WTC11 (cell line): ENCODE measurements around the gene HUS1.

Source experiments
- SMAD3 ChIP-seq: sonication (generic); formaldehyde crosslinking; IDR thresholded peaks from 2 replicates; pipeline ENCODE4 v1.8.0; 2022; ENCODE audit warnings: missing genetic modification reagents, mild to moderate bottlenecking, borderline replicate concordance
- TF ChIP-seq, protein P1 (sequence below): sonication (generic); formaldehyde crosslinking; IDR thresholded peaks from 2 replicates; pipeline ENCODE4 v1.8.1; 2022; ENCODE audit warnings: low read depth, missing genetic modification reagents, borderline replicate concordance
- TF ChIP-seq, protein P2 (sequence below): fragments of 200-600 bp; IDR thresholded peaks from 2 replicates; pipeline ENCODE4 v1.8.0; 2022; ENCODE audit warnings: antibody characterized with exemption
- TF ChIP-seq, protein P3 (sequence below): sonication (generic); formaldehyde crosslinking; IDR thresholded peaks from 2 replicates; pipeline ENCODE4 v1.8.0; 2022; ENCODE audit warnings: missing genetic modification reagents
- TF ChIP-seq, protein P4 (sequence below): sonication (generic); formaldehyde crosslinking; IDR thresholded peaks from 2 replicates; pipeline ENCODE4 v1.8.1; 2022; ENCODE audit warnings: low read depth, mild to moderate bottlenecking, moderate library complexity, missing genetic modification reagents, borderline replicate concordance

DNA sequence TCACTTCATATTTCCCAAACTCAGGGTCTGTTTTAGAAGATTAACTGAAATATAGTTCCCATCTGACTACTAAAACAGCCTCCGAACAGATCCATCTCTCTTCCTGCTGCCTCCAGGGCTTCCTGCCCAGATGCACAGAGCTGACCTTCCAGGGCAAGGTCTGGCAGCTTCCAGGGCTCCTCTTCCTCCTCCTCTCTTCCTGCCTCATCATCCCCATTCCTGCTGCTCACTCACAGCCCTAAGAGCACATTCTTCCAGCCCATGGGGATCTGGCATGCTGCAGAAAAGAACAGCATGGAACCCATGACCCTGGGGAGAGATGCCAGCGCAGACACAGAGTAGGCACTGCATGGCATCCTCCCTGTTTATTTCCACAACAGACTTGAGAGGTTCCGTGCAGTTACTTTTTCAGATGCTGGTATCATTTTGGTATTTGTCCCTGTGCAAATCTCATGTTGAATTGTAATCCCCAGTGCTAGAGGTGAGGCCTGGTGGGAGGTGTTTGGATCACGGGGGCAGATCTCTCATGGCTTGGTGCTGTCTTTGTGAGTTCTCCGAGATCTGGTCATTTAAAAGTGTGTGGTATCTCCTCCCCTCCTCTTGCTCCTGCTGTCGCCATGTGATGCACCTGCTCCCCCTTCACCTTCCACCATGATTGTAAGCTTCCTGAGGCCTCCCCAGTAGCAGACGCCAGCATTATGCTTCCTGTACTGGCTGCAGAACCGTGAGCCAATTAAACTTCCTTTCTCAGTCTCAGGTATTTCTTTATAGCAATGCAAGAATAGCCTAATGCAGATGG, 35.5 kb downstream of the HUS1 start:
- TF ChIP-seq, protein P1, sequence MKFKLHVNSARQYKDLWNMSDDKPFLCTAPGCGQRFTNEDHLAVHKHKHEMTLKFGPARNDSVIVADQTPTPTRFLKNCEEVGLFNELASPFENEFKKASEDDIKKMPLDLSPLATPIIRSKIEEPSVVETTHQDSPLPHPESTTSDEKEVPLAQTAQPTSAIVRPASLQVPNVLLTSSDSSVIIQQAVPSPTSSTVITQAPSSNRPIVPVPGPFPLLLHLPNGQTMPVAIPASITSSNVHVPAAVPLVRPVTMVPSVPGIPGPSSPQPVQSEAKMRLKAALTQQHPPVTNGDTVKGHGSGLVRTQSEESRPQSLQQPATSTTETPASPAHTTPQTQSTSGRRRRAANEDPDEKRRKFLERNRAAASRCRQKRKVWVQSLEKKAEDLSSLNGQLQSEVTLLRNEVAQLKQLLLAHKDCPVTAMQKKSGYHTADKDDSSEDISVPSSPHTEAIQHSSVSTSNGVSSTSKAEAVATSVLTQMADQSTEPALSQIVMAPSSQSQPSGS (CRISPR knock-in tag), result no peak
- TF ChIP-seq, protein P2, sequence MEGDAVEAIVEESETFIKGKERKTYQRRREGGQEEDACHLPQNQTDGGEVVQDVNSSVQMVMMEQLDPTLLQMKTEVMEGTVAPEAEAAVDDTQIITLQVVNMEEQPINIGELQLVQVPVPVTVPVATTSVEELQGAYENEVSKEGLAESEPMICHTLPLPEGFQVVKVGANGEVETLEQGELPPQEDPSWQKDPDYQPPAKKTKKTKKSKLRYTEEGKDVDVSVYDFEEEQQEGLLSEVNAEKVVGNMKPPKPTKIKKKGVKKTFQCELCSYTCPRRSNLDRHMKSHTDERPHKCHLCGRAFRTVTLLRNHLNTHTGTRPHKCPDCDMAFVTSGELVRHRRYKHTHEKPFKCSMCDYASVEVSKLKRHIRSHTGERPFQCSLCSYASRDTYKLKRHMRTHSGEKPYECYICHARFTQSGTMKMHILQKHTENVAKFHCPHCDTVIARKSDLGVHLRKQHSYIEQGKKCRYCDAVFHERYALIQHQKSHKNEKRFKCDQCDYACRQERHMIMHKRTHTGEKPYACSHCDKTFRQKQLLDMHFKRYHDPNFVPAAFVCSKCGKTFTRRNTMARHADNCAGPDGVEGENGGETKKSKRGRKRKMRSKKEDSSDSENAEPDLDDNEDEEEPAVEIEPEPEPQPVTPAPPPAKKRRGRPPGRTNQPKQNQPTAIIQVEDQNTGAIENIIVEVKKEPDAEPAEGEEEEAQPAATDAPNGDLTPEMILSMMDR, result no peak
- TF ChIP-seq, protein P3, sequence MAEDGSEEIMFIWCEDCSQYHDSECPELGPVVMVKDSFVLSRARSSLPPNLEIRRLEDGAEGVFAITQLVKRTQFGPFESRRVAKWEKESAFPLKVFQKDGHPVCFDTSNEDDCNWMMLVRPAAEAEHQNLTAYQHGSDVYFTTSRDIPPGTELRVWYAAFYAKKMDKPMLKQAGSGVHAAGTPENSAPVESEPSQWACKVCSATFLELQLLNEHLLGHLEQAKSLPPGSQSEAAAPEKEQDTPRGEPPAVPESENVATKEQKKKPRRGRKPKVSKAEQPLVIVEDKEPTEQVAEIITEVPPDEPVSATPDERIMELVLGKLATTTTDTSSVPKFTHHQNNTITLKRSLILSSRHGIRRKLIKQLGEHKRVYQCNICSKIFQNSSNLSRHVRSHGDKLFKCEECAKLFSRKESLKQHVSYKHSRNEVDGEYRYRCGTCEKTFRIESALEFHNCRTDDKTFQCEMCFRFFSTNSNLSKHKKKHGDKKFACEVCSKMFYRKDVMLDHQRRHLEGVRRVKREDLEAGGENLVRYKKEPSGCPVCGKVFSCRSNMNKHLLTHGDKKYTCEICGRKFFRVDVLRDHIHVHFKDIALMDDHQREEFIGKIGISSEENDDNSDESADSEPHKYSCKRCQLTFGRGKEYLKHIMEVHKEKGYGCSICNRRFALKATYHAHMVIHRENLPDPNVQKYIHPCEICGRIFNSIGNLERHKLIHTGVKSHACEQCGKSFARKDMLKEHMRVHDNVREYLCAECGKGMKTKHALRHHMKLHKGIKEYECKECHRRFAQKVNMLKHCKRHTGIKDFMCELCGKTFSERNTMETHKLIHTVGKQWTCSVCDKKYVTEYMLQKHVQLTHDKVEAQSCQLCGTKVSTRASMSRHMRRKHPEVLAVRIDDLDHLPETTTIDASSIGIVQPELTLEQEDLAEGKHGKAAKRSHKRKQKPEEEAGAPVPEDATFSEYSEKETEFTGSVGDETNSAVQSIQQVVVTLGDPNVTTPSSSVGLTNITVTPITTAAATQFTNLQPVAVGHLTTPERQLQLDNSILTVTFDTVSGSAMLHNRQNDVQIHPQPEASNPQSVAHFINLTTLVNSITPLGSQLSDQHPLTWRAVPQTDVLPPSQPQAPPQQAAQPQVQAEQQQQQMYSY (CRISPR knock-in tag), result no peak
- no peak for TF ChIP-seq SMAD3 (CRISPR knock-in tag)
- TF ChIP-seq, protein P4, sequence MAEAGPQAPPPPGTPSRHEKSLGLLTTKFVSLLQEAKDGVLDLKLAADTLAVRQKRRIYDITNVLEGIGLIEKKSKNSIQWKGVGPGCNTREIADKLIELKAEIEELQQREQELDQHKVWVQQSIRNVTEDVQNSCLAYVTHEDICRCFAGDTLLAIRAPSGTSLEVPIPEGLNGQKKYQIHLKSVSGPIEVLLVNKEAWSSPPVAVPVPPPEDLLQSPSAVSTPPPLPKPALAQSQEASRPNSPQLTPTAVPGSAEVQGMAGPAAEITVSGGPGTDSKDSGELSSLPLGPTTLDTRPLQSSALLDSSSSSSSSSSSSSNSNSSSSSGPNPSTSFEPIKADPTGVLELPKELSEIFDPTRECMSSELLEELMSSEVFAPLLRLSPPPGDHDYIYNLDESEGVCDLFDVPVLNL (CRISPR knock-in tag), result no peak
